A673 (cell line): ENCODE data around the gene MS4A4E.

Experiments
- EZH2 ChIP-seq: fragments of 200-600 bp; sonication (generic); IDR thresholded peaks from 2 replicates; pipeline ENCODE4 v1.6.1; 2017; ENCODE audit warnings: borderline replicate concordance, low read depth, mild to moderate bottlenecking, mixed read lengths, antibody characterized with exemption, low read length; ENCODE audit not compliant: poor library complexity, severe bottlenecking
- TF ChIP-seq, protein P1 (sequence below): fragments of 300-800, 200-600 bp; sonication (generic); conservative IDR thresholded peaks from 2 replicates; pipeline ENCODE4 v1.5.1; 2017; ENCODE audit warnings: low read depth, mild to moderate bottlenecking, antibody characterized with exemption, low read length, moderate library complexity, mixed read lengths

DNA sequence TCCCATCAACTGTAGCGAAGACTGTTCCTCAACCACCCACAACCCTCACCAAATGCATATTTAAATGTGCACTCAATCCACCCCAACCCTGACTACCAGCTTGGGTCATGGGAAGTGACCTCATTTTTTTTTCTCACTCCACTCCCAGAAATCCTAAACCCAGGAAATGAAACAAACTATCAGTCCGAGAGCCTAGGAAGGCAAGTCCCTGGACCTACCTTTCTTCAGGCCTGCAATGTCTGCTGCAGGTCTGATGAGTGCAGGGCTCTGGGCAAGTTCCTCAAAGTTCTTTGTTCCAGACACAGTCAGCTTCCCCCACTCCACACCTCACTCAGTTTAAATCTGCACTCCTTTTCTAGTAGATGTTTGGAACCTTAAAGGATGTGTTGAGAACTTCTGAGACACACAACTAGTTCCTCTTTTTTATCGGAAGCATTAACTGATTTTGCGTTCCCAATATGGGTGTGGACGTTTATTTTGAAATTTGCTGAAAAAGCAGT is at the start of gene MS4A4E:
- TF ChIP-seq, protein P1, sequence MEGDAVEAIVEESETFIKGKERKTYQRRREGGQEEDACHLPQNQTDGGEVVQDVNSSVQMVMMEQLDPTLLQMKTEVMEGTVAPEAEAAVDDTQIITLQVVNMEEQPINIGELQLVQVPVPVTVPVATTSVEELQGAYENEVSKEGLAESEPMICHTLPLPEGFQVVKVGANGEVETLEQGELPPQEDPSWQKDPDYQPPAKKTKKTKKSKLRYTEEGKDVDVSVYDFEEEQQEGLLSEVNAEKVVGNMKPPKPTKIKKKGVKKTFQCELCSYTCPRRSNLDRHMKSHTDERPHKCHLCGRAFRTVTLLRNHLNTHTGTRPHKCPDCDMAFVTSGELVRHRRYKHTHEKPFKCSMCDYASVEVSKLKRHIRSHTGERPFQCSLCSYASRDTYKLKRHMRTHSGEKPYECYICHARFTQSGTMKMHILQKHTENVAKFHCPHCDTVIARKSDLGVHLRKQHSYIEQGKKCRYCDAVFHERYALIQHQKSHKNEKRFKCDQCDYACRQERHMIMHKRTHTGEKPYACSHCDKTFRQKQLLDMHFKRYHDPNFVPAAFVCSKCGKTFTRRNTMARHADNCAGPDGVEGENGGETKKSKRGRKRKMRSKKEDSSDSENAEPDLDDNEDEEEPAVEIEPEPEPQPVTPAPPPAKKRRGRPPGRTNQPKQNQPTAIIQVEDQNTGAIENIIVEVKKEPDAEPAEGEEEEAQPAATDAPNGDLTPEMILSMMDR = no peak
- TF ChIP-seq EZH2 = no peak
